ENCODE results near the gene B3GALNT2. TPM values are rescaled to one million over a fixed set of nuclear protein-coding genes. Genes with fewer than 3 reads are reported as not detected.

The B3GALNT2 gene
- polyA plus RNA-seq, 4 donors = 2.7 to 17.3 (median 5.5) TPM

DNA sequence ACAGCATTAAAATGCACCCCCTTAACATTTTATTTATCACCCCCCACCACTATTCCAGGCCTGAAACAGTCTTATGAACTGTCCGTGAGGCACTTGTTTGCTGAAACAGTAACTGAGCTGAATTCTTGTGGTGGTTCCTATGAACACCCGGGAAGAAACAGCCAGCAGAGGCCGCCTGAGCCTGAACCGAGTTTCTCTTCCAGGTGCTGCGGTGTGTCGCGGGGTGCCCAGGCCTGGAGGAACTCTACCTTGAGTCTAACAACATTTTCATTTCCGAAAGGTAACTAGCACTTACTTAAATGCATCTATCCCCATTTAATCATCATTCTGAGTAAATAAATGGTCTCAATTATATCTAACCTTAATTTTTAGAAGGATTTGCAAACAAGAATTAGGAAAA lies 70.3 kb downstream of the B3GALNT2 start:
- Histone ChIP-seq H3K4me1 (ENCODE audit: control insufficient read depth in 3 of 3, insufficient read depth in 2 of 3, low read depth in 1 of 3, low read length in 2 of 3) (no peaks in the 10 kb centered on the region), H3K27ac (ENCODE audit: low read depth in 1 of 3, low read length in 2 of 3) (no peak overlapping the region), H3K4me3 (ENCODE audit: low read depth in 1 of 3, low read length in 3 of 3) (no peak overlapping the region), H3K9me3 (ENCODE audit: control insufficient read depth in 2 of 2, insufficient read depth in 1 of 2, low read depth in 1 of 2, low read length in 1 of 2) (no peaks in the 10 kb centered on the region), H3K27me3 (ENCODE audit: control insufficient read depth in 3 of 3, insufficient read depth in 3 of 3, low read length in 3 of 3) (no peaks in the 10 kb centered on the region), H3K36me3 (ENCODE audit: control insufficient read depth in 3 of 3, insufficient read depth in 2 of 3, low read depth in 1 of 3, low read length in 3 of 3) (peaks cover 9 to 44% (median 9%) of the 10 kb centered on the region in 3 donors)
- FAIRE-seq = no peak
- WGBS, 3 donors = 92 to 95% (median 94%) methylated on average over 8 of the region's 8 CpGs
- no peak for DNase-seq

DNA sequence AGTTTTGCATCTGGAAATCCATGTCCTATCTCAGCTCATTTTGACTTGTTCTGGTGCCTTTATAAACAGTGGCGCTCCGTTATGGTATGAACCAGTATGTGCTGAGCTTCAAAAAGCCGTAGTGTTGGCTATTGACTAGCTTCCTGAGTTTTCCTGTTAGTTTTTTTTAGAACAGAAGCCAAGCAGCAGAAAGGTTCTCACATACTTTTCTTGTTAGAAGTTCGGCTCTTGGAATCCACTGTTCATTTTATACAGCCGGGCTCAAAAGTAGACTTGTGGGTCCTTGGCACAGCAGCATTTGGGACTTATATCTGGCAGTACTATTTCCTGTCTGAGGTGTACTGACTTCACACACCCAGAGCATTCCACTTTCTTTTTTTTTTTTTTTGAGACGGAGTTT lies 73.3 kb downstream of the B3GALNT2 start:
- peaks cover 0 to 28% (median 3%) of the 10 kb centered on the region in 3 donors for H3K36me3 ChIP-seq (ENCODE audit: control insufficient read depth in 3 of 3, insufficient read depth in 2 of 3, low read depth in 1 of 3, low read length in 3 of 3)
- no peaks in the 10 kb centered on the region for H3K9me3 ChIP-seq (ENCODE audit: control insufficient read depth in 2 of 2, insufficient read depth in 1 of 2, low read depth in 1 of 2, low read length in 1 of 2)
- no peaks in the 10 kb centered on the region for H3K27me3 ChIP-seq (ENCODE audit: control insufficient read depth in 3 of 3, insufficient read depth in 3 of 3, low read length in 3 of 3)
- no peak overlapping the region for H3K27ac ChIP-seq (ENCODE audit: low read depth in 1 of 3, low read length in 2 of 3)
- 85 to 90% (median 86%) methylated on average over 6 of the region's 6 CpGs for WGBS, 3 donors
- FAIRE-seq = no peak
- H3K4me3 ChIP-seq (ENCODE audit: low read depth in 1 of 3, low read length in 3 of 3) = no peak overlapping the region
- DNase-seq = no peak
- no peaks in the 10 kb centered on the region for H3K4me1 ChIP-seq (ENCODE audit: control insufficient read depth in 3 of 3, insufficient read depth in 2 of 3, low read depth in 1 of 3, low read length in 2 of 3)

DNA sequence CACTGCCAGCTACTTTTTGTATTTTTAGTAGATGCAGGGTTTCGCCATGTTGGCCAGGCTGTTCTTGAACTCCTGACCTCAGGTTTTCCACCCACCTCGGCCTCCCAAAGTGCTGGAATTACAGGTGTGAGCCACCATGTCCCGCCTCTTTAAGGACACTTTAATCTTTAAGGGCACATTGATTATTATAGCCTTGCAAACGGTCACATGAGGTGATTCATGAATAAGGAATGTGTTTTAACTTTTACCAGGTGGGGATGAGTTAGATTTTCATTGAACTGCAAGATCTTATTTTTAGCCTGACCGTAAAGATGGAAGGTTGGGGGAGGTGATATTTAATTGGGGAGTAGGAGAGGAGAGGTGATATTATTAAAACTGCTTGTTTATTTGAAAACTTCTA lies 75.1 kb downstream of the B3GALNT2 start:
- DNase-seq = no peak
- WGBS, 3 donors = 66 to 86% (median 75%) methylated on average over 5 of the region's 5 CpGs

DNA sequence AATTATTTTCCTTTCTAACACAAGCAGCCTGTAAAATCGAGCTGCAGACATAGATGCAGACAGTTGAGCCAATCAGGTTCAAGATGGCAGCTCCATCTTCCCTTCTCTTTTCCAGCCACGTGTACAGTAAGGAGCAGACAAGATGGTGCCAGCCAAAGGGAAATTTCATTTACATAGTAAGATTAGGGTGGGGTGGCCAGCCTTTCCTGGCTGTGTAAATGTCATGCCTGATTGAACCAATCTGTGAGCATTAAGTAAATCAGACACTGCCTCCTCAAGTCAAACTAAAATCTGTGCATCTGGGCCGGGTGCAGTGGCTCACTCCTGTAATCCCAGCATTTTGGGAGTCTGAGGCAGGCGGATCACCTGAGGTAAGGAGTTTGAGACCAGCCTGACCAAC lies 76.8 kb downstream of the B3GALNT2 start:
- Histone ChIP-seq H3K9me3 (ENCODE audit: control insufficient read depth in 2 of 2, insufficient read depth in 1 of 2, low read depth in 1 of 2, low read length in 1 of 2) (no peaks in the 10 kb centered on the region), H3K27ac (ENCODE audit: low read depth in 1 of 3, low read length in 2 of 3) (no peak overlapping the region), H3K4me3 (ENCODE audit: low read depth in 1 of 3, low read length in 3 of 3) (no peak overlapping the region), H3K27me3 (ENCODE audit: control insufficient read depth in 3 of 3, insufficient read depth in 3 of 3, low read length in 3 of 3) (no peaks in the 10 kb centered on the region), H3K36me3 (ENCODE audit: control insufficient read depth in 3 of 3, insufficient read depth in 2 of 3, low read depth in 1 of 3, low read length in 3 of 3) (peaks cover 0 to 17% (median 0%) of the 10 kb centered on the region in 3 donors), H3K4me1 (ENCODE audit: control insufficient read depth in 3 of 3, insufficient read depth in 2 of 3, low read depth in 1 of 3, low read length in 2 of 3) (no peaks in the 10 kb centered on the region)
- DNase-seq (no peak), FAIRE-seq (no peak)
- 81 to 89% (median 85%) methylated on average over 4 of the region's 4 CpGs for WGBS, 3 donors

More for the DNA sequence above, 75.1 kb downstream of the B3GALNT2 start:
- no peak for FAIRE-seq
- H3K4me1 ChIP-seq (ENCODE audit: control insufficient read depth in 3 of 3, insufficient read depth in 2 of 3, low read depth in 1 of 3, low read length in 2 of 3) = no peaks in the 10 kb centered on the region
- no peaks in the 10 kb centered on the region for H3K27me3 ChIP-seq (ENCODE audit: control insufficient read depth in 3 of 3, insufficient read depth in 3 of 3, low read length in 3 of 3)
- H3K9me3 ChIP-seq (ENCODE audit: control insufficient read depth in 2 of 2, insufficient read depth in 1 of 2, low read depth in 1 of 2, low read length in 1 of 2) = no peaks in the 10 kb centered on the region
- H3K36me3 ChIP-seq (ENCODE audit: control insufficient read depth in 3 of 3, insufficient read depth in 2 of 3, low read depth in 1 of 3, low read length in 3 of 3) = peaks cover 0 to 32% (median 3%) of the 10 kb centered on the region in 3 donors
- no peak overlapping the region for H3K27ac ChIP-seq (ENCODE audit: low read depth in 1 of 3, low read length in 2 of 3)
- no peak overlapping the region for H3K4me3 ChIP-seq (ENCODE audit: low read depth in 1 of 3, low read length in 3 of 3)

DNA sequence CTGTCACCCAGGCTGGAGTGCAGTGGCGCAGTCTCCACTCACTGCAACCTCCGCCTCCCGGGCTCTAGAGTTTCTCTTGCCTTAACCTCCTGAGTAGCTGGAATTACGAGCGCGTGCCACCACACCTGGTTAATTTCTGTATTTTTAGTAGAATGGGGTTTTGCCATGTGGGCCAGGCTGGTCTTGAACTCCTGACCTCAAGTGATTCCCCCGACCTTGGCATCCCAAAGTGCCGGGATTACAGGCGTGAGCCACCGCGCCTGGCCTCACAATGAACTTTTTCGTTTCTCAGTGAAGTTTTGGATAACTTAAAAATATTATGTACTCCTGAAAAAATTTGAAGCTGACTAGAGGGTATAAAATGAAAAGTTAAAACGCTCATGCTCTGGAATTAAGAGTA lies 77.6 kb downstream of the B3GALNT2 start:
- Histone ChIP-seq H3K4me3 (ENCODE audit: low read depth in 1 of 3, low read length in 3 of 3) (no peak overlapping the region), H3K36me3 (ENCODE audit: control insufficient read depth in 3 of 3, insufficient read depth in 2 of 3, low read depth in 1 of 3, low read length in 3 of 3) (peaks cover 0 to 16% (median 0%) of the 10 kb centered on the region in 3 donors), H3K27ac (ENCODE audit: low read depth in 1 of 3, low read length in 2 of 3) (no peak overlapping the region), H3K9me3 (ENCODE audit: control insufficient read depth in 2 of 2, insufficient read depth in 1 of 2, low read depth in 1 of 2, low read length in 1 of 2) (no peaks in the 10 kb centered on the region), H3K27me3 (ENCODE audit: control insufficient read depth in 3 of 3, insufficient read depth in 3 of 3, low read length in 3 of 3) (no peaks in the 10 kb centered on the region), H3K4me1 (ENCODE audit: control insufficient read depth in 3 of 3, insufficient read depth in 2 of 3, low read depth in 1 of 3, low read length in 2 of 3) (no peaks in the 10 kb centered on the region)
- no peak for FAIRE-seq
- no peak for DNase-seq
- WGBS, 3 donors = 93 to 96% (median 95%) methylated on average over 13 of the region's 13 CpGs

DNA sequence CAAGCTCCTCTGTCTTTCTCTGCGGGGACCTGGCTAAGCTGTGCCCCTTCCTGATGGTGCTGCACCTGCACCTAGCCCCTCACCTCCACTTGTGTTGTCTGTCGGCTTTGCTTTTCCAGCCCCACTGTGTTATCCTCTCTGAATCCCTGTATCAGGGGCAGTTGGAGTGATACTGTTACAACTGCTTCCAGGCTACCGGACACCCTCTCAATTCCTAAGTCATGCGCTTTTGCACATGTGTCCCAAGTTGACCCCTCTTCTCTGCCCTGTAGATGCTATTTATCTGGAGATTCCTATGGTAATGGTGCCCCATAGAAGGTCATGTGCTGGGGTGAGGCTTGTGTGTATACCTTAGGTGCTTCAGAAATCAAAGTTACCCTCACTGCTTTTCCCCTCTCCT lies 78.1 kb downstream of the B3GALNT2 start:
- 94 to 97% (median 94%) methylated on average over 4 of the region's 4 CpGs for WGBS, 3 donors
- no peak overlapping the region for H3K4me3 ChIP-seq (ENCODE audit: low read depth in 1 of 3, low read length in 3 of 3)
- no peaks in the 10 kb centered on the region for H3K4me1 ChIP-seq (ENCODE audit: control insufficient read depth in 3 of 3, insufficient read depth in 2 of 3, low read depth in 1 of 3, low read length in 2 of 3)
- DNase-seq (no peak), FAIRE-seq (no peak)
- H3K9me3 ChIP-seq (ENCODE audit: control insufficient read depth in 2 of 2, insufficient read depth in 1 of 2, low read depth in 1 of 2, low read length in 1 of 2) = no peaks in the 10 kb centered on the region
- H3K27me3 ChIP-seq (ENCODE audit: control insufficient read depth in 3 of 3, insufficient read depth in 3 of 3, low read length in 3 of 3) = no peaks in the 10 kb centered on the region
- H3K27ac ChIP-seq (ENCODE audit: low read depth in 1 of 3, low read length in 2 of 3) = no peak overlapping the region
- peaks cover 0 to 16% (median 0%) of the 10 kb centered on the region in 3 donors for H3K36me3 ChIP-seq (ENCODE audit: control insufficient read depth in 3 of 3, insufficient read depth in 2 of 3, low read depth in 1 of 3, low read length in 3 of 3)

DNA sequence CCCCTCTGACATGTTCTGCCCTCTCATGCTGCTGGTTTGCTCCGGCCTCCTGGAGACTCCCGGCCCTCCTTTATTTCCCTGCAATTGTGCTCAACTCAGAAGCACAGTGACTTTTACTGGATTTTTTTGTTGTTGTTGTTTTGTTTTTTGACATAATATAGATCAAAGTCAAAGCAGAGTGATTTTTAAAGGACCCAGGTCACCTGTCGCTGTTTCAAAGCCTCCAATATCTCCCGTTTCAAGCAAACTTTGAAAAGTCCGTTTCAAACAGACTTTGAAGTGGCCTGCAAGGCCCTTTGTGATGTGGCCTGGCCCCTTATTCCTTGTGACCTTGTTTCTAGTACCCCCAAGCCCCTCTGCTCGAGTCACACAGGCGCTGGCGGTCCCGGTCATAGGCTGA lies 78.9 kb downstream of the B3GALNT2 start:
- DNase-seq (no peak), FAIRE-seq (no peak)
- Histone ChIP-seq H3K36me3 (ENCODE audit: control insufficient read depth in 3 of 3, insufficient read depth in 2 of 3, low read depth in 1 of 3, low read length in 3 of 3) (peaks cover 0 to 16% (median 0%) of the 10 kb centered on the region in 3 donors), H3K9me3 (ENCODE audit: control insufficient read depth in 2 of 2, insufficient read depth in 1 of 2, low read depth in 1 of 2, low read length in 1 of 2) (no peaks in the 10 kb centered on the region), H3K27ac (ENCODE audit: low read depth in 1 of 3, low read length in 2 of 3) (no peak overlapping the region), H3K4me3 (ENCODE audit: low read depth in 1 of 3, low read length in 3 of 3) (no peak overlapping the region), H3K4me1 (ENCODE audit: control insufficient read depth in 3 of 3, insufficient read depth in 2 of 3, low read depth in 1 of 3, low read length in 2 of 3) (no peaks in the 10 kb centered on the region), H3K27me3 (ENCODE audit: control insufficient read depth in 3 of 3, insufficient read depth in 3 of 3, low read length in 3 of 3) (no peaks in the 10 kb centered on the region)
- 93 to 95% (median 94%) methylated on average over 9 of the region's 9 CpGs for whole genome bisulfite sequencing, 3 donors

DNA sequence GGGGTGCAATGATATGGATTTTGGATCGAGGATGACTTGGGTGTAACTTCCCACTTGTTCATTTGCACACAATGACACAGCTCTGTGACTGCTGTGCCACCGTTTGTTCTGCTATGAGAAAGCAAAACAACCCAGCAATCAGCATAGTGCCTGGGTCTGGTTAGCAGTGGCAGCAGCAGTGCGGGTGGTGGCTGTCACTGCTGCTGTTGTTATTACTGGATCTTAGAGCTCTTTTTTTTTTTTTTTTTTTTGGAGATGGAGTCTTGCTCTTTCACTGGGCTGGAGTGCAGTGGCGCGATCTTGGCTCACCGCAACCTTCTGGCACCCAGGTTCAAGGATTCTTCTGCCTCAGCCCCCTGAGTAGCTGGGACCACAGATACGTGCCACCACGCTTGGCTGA lies 80.2 kb downstream of the B3GALNT2 start:
- DNase-seq (no peak), FAIRE-seq (no peak)
- Histone ChIP-seq H3K27ac (ENCODE audit: low read depth in 1 of 3, low read length in 2 of 3) (no peak overlapping the region), H3K4me3 (ENCODE audit: low read depth in 1 of 3, low read length in 3 of 3) (no peak overlapping the region), H3K9me3 (ENCODE audit: control insufficient read depth in 2 of 2, insufficient read depth in 1 of 2, low read depth in 1 of 2, low read length in 1 of 2) (no peaks in the 10 kb centered on the region), H3K27me3 (ENCODE audit: control insufficient read depth in 3 of 3, insufficient read depth in 3 of 3, low read length in 3 of 3) (no peaks in the 10 kb centered on the region), H3K36me3 (ENCODE audit: control insufficient read depth in 3 of 3, insufficient read depth in 2 of 3, low read depth in 1 of 3, low read length in 3 of 3) (peaks cover 0 to 22% (median 0%) of the 10 kb centered on the region in 3 donors), H3K4me1 (ENCODE audit: control insufficient read depth in 3 of 3, insufficient read depth in 2 of 3, low read depth in 1 of 3, low read length in 2 of 3) (no peaks in the 10 kb centered on the region)
- 82 to 91% (median 87%) methylated on average over 8 of the region's 8 CpGs for WGBS, 3 donors

DNA sequence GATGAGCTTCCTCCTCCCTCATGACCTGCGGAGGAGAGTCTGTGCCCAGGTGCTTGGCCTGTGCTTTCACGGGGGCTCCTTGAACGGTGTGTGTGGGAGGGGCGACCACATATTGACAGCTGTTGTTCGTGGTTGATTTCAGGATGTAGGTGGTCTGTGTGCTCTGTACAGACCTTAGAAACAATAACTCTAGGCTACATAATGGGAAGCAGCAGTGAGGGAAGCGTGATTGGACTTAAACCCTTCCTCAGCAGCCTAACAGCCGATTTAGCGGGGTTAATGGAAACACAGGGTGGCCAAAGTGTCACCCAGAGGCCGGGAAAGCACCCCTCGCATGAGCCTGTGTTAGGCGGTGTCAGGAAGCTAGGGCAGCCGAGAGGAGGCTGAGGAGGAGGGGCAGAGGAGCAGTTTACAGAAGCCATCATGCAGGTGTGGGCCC lies 81.0 kb downstream of the B3GALNT2 start:
- Histone ChIP-seq H3K36me3 (ENCODE audit: control insufficient read depth in 3 of 3, insufficient read depth in 2 of 3, low read depth in 1 of 3, low read length in 3 of 3) (peaks cover 0 to 22% (median 0%) of the 10 kb centered on the region in 3 donors), H3K27me3 (ENCODE audit: control insufficient read depth in 3 of 3, insufficient read depth in 3 of 3, low read length in 3 of 3) (no peaks in the 10 kb centered on the region), H3K9me3 (ENCODE audit: control insufficient read depth in 2 of 2, insufficient read depth in 1 of 2, low read depth in 1 of 2, low read length in 1 of 2) (no peaks in the 10 kb centered on the region), H3K4me3 (ENCODE audit: low read depth in 1 of 3, low read length in 3 of 3) (no peak overlapping the region), H3K4me1 (ENCODE audit: control insufficient read depth in 3 of 3, insufficient read depth in 2 of 3, low read depth in 1 of 3, low read length in 2 of 3) (no peaks in the 10 kb centered on the region), H3K27ac (ENCODE audit: low read depth in 1 of 3, low read length in 2 of 3) (no peak overlapping the region)
- FAIRE-seq (no peak), DNase-seq (no peak)
- 57 to 64% (median 59%) methylated on average over 12 of the region's 12 CpGs for WGBS, 3 donors
